Left ventricle myocardium superior (tissue), 1 donor: ENCODE data around the gene CD300E. TPM values are rescaled to one million over a fixed set of nuclear protein-coding genes. Genes with fewer than 3 reads are reported as not detected.

ENCODE experiments used
- ATAC-seq: fragments of 200-7000 bp; cut with Tn5 transposase; one replicate; pipeline ENCODE4 v1.9.1; 2020; ENCODE audit warnings: mild to moderate bottlenecking, moderate library complexity
- DNase-seq: peaks from one replicate; pipeline ENCODE4 v3.0.0-alpha.2; 2020
- intact Hi-C: fragments of 100-400 bp; cut with micrococcal nuclease; formaldehyde crosslinking; loops from one replicate; pipeline ENCODE4 v1.11.0; 2022
- total RNA-seq: library from RNA; stranded (reverse); fragmentation: NEBNext Ultra II Directional; extraction: Animal tissue kit (Norgen Biotek cat#: 25700); gene quantifications from one replicate; pipeline ENCODE4 v1.2.1, GENCODE V29; 2021
- donor health status: DM: no; HTN: yes; CAD: no; lungs with severe emphysema.

CD300E gene
- total RNA-seq, 1 donor from 2014 or later = 0.27 TPM

- no peak for ATAC-seq
- intact Hi-C loops = no loop called here
- no peak for DNase-seq
Observed at GRCh38 chr17:74573169-74573568, 50.4 kb downstream of the CD300E start.

- intact Hi-C loops = no loop called here
- DNase-seq = no peak
- ATAC-seq = no peak
Observed at GRCh38 chr17:74571621-74572270, 51.8 kb downstream of the CD300E start.

GRCh38 chr17:74569020-74570003, 54.2 kb downstream of the CD300E start:
- intact Hi-C loops = no loop called here
- DNase-seq (peak; percentile 49), ATAC-seq (peak; percentile 64)

GRCh38 chr17:74568106-74568873, 55.2 kb downstream of the CD300E start:
- ATAC-seq = no peak
- intact Hi-C loops = no loop called here
- no peak for DNase-seq

- DNase-seq (no peak), ATAC-seq (peak; percentile 50)
- intact Hi-C loops = no loop called here
Observed at GRCh38 chr17:74567397-74567796, 56.1 kb downstream of the CD300E start, which contains the start of gene CD300H. Gene CD300H, minus strand, starts transcription at chr17:74567509.

- ATAC-seq (peak; percentile 40), DNase-seq (peak; percentile 49)
- intact Hi-C loops = no loop called here
Observed at GRCh38 chr17:74566132-74566753, 57.3 kb downstream of the CD300E start.

- intact Hi-C loops = no loop called here
- ATAC-seq (no peak), DNase-seq (no peak)
Observed at GRCh38 chr17:74565126-74565525, 58.4 kb downstream of the CD300E start.

- intact Hi-C loops = no loop called here
- ATAC-seq (no peak), DNase-seq (no peak)
Observed at GRCh38 chr17:74563358-74563757, 60.2 kb downstream of the CD300E start.

GRCh38 chr17:74561586-74561985, 62.0 kb downstream of the CD300E start:
- ATAC-seq = no peak
- no peak for DNase-seq

More at GRCh38 chr17:74561586-74561985, 62.0 kb downstream of the CD300E start:
- intact Hi-C loops = no loop called here

Other genes with a start within 250 kb of the CD300E start
- gene GPRC5C, start 191.7 kb downstream of the CD300E start, total RNA-seq = 34.4 TPM
- 1.9 TPM for gene CD300A, start 157.1 kb downstream of the CD300E start, total RNA-seq
- 0.25 TPM for gene CD300LB, start 92.3 kb downstream of the CD300E start, total RNA-seq
- 0.82 TPM for gene CD300C, start 77.6 kb downstream of the CD300E start, total RNA-seq
- gene CD300H, start 56.2 kb downstream of the CD300E start, total RNA-seq = not detected
- gene CD300LD, start 31.5 kb downstream of the CD300E start, total RNA-seq = not detected
- gene CD300LF, start 89.2 kb upstream of the CD300E start, total RNA-seq = not detected
- 2.8 TPM for gene RAB37, start 113.5 kb upstream of the CD300E start, total RNA-seq
- gene NHERF1, start 124.9 kb upstream of the CD300E start, total RNA-seq = 16.0 TPM
- 21.1 TPM for gene NAT9, start 152.6 kb upstream of the CD300E start, total RNA-seq
- gene GRIN2C, start 236.1 kb upstream of the CD300E start, total RNA-seq = 0.52 TPM
- 4.5 TPM for gene FDXR, start 249.3 kb upstream of the CD300E start, total RNA-seq